Effector memory CD8-positive, alpha-beta T cell (primary cell): Measurements from ENCODE around the gene GATAD2A.

Experiments used
- ATAC-seq: fragments of 150-1000 bp; cut with Tn5 transposase; replicated peaks from 2 replicates; pipeline ENCODE4 v1.10.0; 2021; ENCODE audit warnings: mild to moderate bottlenecking, moderate library complexity
- DNase-seq, 3 experiments: peaks; one replicate each; pipeline ENCODE4 v3.0.0; 2021
- H3K27ac Mint-ChIP-seq, 2 donors: one replicate each; pipeline ENCODE4 v1.8.0; 2022; ENCODE audit warnings: mild to moderate bottlenecking in 2 of 2, mixed read lengths in 2 of 2, moderate library complexity in 2 of 2
- H3K27me3 Mint-ChIP-seq, 2 donors: one replicate each; pipeline ENCODE4 v1.8.0; 2022; ENCODE audit warnings: mixed read lengths in 2 of 2
- H3K36me3 Mint-ChIP-seq: one replicate; pipeline ENCODE4 v1.8.0; 2022; ENCODE audit warnings: mild to moderate bottlenecking, moderate library complexity, mixed read lengths; ENCODE audit not compliant: insufficient read depth
- H3K4me1 Mint-ChIP-seq, 2 donors: one replicate each; pipeline ENCODE4 v1.8.0; 2022; ENCODE audit warnings: low read depth in 2 of 2, mixed read lengths in 2 of 2
- H3K4me3 Mint-ChIP-seq, 2 donors: one replicate each; pipeline ENCODE4 v1.8.0; 2022; ENCODE audit warnings: mild to moderate bottlenecking in 2 of 2, mixed read lengths in 2 of 2, moderate library complexity in 2 of 2
- H3K9me3 Mint-ChIP-seq, 2 donors: one replicate each; pipeline ENCODE4 v1.8.0; 2022; ENCODE audit warnings: mixed read lengths in 2 of 2

The GATAD2A gene

DNA sequence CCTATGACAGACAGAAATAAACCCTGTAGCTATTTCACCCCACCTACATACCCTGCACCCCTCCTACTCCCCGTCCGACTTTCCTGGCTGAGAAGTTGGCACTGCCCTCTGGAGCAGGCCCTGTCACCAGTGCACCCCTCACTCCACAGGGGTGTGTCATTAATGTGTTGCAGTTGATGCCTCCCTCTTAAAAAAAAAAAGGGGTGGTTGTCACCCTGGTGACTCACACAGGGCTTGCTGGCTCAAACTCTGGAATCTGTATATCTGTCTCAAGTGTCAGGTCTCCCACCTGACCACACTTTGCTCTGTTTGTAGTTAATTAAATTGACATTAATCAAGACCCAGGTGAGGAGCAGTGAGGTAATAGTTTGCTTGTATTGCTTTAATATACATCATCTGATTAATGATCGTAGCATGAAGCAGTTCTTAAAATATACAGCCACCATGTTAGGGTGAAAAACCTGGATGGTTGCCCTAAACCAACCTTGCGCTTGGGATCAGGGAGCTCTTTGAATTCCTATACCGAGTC lies 2.0 kb upstream of the GATAD2A start:
- peaks cover 10% of the 10 kb centered on the region for H3K36me3 Mint-ChIP-seq
- H3K4me1 Mint-ChIP-seq = peaks cover 38 to 55% of the 10 kb centered on the region in 2 donors
- ATAC-seq (no peak), DNase-seq (no peak)
- no peaks in the 10 kb centered on the region for H3K27me3 Mint-ChIP-seq
- H3K4me3 Mint-ChIP-seq = peak overlapping the region; percentile 97 to 98
- H3K27ac Mint-ChIP-seq = peak overlapping the region; percentile 8 to 45
- H3K9me3 Mint-ChIP-seq = no peaks in the 10 kb centered on the region

DNA sequence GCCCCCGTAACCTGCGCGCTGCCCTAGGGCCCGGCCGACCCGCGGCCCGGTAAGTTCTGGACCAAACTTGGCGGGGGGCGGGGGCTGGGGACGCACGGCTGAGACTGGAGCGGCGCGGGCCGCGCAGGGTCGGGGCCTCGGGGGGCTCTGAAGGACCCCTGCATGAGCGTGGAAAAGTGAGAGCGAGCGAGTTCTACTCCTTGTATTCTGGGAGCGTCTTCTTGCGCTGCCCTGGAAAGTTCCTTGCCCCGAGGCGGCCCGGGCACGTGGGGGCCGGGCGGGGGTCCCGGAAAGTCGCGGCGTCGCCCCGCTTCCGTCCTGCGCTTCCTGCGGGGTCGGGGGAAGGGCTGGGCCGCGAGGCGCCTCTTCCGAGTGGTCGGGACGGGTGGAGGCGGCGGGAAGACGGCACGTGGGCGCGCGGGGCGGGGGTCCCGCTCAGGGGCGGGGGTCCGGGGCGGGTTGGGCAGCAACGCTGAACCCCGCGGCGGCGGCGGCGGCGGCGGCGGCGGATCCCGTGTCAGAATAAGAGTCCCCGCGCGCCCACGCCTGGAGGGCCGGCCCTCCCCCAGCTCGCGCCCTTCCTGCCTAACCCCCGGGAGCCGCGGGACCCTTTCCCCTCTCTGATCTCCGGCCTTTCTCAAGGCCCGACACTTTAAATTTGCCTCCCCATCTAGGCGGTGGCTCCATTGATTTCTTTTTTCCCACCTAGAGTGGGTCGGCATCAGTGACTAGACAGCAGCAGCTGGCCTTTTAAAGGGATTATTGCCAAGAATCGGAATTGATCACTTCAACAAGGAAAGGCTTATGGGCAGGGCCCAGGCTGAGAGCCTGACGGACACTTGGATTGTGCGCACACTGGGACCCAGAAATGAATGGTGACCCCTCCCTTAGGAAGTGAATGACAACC lies 749 bp downstream of the GATAD2A start:
- no peaks in the 10 kb centered on the region for H3K27me3 Mint-ChIP-seq
- peaks cover 61 to 72% of the 10 kb centered on the region in 2 donors for H3K4me1 Mint-ChIP-seq
- peak overlapping the region; percentile 97 to 98 for H3K4me3 Mint-ChIP-seq
- peak in 2 of 3 experiments; percentile 25 to 30 for DNase-seq
- peak; percentile 3 for ATAC-seq
- H3K36me3 Mint-ChIP-seq = peaks cover 13% of the 10 kb centered on the region
- H3K9me3 Mint-ChIP-seq = no peaks in the 10 kb centered on the region
- peak overlapping the region; percentile 89 to 97 for H3K27ac Mint-ChIP-seq

DNA sequence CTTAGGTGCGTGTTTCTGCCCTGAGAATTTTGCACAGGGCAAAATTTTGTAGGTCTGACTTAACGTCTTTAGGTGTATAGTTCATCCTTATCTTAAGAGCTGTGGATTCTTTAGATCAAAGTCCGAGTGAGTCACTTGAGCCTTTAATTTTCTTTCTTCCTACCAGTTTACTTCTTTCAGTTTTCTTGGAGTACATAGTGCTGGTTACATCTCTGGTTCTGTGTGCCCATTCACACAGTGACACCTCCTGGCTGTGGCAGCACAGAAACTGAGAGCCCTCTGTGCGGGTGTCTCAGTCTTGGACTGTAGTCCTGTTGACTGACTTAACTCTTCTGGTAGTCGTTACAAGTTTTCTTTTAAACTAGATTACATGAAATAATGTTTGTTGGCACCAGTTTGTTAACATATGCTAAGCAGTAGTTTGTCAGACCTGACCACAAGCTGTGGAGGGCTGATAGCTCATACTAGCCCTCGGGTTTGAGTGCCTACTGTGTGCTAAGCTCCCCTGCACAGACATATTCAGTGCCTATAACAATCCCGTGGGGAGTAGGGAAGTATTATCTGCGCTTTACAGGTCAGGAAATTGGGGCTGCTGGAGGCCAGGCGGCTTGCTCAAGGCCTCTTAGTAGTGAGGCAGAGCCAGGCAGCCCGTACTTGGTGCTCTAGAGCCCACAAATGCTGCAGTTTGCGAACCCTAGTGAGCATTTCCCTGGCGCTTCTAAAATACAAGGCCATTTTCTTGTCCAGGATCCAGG lies 1.6 kb downstream of the GATAD2A start:
- peak; percentile 32 for ATAC-seq
- Mint-ChIP-seq H3K27me3 (no peaks in the 10 kb centered on the region), H3K9me3 (no peaks in the 10 kb centered on the region), H3K4me3 (peak overlapping the region; percentile 97 to 98), H3K36me3 (peaks cover 13% of the 10 kb centered on the region), H3K27ac (peak overlapping the region; percentile 89 to 97), H3K4me1 (peaks cover 63 to 68% of the 10 kb centered on the region in 2 donors)
- peak; percentile 25 to 36 (median 30) for DNase-seq

DNA sequence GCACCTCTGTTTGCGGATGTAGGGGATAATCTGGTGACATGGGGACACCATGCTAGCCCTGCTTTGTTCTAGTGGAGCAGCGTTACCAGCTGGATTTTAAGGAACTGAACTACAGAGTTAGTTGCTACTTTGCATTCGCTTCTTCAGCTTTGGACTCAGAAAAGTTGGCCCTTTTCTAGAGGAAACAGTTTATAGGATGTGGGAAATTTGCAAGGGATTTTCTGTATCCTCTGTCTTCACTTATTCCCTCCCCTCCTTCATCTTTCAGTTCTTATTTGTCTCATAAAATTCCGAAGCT lies 2.1 kb downstream of the GATAD2A start:
- Mint-ChIP-seq H3K36me3 (peaks cover 14% of the 10 kb centered on the region), H3K4me3 (peak overlapping the region; percentile 97 to 98), H3K27me3 (no peaks in the 10 kb centered on the region), H3K27ac (peak overlapping the region in 1 of 2 donors; percentile 57), H3K9me3 (no peaks in the 10 kb centered on the region), H3K4me1 (peaks cover 63 to 68% of the 10 kb centered on the region in 2 donors)
- DNase-seq (no peak), ATAC-seq (no peak)

DNA sequence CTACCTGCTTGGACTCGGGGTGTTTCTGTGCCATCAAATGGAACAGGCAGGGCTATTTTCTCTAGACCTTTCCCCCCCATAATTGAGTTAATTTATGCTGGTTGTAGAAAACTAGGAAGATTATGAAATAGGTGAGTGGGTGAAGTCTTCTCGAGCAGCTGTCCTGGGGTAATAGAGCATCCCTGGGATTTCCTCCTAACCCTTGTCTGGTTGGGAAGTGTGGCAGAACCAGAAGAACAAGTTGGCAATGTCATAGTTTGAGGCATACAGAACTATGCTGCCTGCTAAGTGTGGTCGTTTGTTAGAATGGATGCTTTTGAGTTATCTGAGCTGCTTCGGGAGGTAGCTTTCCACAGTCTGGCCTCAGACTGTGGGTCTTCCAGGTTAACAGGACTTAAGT lies 3.7 kb downstream of the GATAD2A start:
- peaks cover 68 to 69% of the 10 kb centered on the region in 2 donors for H3K4me1 Mint-ChIP-seq
- H3K27ac Mint-ChIP-seq = peak overlapping the region; percentile 74 to 86
- peak overlapping the region; percentile 42 to 97 for H3K4me3 Mint-ChIP-seq
- DNase-seq = no peak
- H3K9me3 Mint-ChIP-seq = no peaks in the 10 kb centered on the region
- no peak for ATAC-seq
- H3K27me3 Mint-ChIP-seq = no peaks in the 10 kb centered on the region
- peaks cover 24% of the 10 kb centered on the region for H3K36me3 Mint-ChIP-seq

DNA sequence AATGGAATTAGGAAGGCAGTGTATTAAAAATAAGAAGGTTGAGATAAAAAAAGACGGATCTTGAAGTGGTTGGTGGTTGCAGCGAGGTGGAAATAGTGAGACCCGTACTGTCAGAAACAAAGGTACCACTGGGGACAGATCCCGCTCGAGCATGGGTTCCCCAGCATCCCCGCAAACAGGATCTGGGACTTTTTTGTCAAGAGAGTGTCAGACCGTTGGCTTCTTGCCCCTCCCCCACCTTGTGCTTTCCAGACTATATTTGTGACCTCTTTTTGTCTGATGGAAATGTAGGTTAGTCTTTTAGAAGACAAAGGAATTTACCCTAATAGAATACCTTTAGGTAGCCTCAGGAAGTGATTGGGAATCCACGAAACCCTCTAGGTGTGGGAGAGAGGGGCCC lies 4.2 kb downstream of the GATAD2A start:
- H3K4me3 Mint-ChIP-seq = peak overlapping the region; percentile 42 to 97
- DNase-seq (peak in 2 of 3 experiments; percentile 27 to 45), ATAC-seq (peak; percentile 3)
- H3K36me3 Mint-ChIP-seq = peaks cover 24% of the 10 kb centered on the region
- H3K4me1 Mint-ChIP-seq = peaks cover 68 to 72% of the 10 kb centered on the region in 2 donors
- H3K9me3 Mint-ChIP-seq = no peaks in the 10 kb centered on the region
- H3K27ac Mint-ChIP-seq = peak overlapping the region; percentile 74 to 86
- no peaks in the 10 kb centered on the region for H3K27me3 Mint-ChIP-seq

DNA sequence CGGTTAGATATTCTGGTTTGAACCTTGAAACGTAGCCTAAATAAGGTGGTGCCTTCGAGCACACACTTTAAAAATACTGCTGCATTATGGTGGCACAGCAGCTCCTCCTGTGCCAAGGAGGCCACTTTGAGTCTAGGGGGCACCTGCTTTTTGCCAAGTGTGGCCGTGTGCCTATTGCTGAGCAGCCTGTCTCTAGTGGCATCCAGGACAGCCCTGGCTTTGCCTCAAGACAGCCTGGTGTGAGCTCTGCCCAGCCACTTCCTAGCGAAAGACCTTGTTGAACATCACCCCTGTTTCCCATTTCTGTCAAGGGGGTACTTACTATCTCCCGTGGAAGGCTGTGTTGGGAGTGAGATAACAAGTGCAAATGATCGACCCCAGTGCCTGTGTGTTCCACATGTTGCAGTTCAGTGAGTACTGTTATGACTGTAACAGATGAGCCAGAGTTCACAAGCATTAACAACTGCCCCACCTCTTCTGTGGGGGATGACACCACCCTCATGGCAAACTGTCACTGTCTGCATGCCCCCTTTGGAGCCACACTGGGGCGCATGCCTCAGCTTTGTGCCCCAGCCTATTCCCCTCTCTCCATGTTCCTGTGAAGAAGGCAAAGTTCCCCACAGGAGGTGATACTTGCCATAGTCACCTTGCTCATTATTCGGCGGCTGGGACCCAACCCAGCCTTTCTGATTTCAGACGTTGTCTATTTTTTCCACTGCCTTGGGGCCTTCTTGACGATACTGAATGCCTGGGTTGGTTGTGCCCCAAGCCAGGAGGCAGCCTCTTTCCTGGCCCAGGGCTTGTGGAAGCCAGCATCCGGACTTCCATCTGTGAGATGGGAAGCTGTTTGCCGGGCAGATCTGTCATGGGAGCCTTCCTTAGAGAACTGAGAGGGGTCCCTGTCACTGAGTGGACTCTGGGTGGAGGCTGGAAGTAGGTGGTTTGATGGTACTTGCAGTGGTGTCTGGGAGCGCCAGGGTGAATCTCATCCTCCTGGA lies 5.4 kb downstream of the GATAD2A start:
- peak; percentile 63 for ATAC-seq
- Mint-ChIP-seq H3K4me1 (peaks cover 63 to 70% of the 10 kb centered on the region in 2 donors), H3K36me3 (peaks cover 24% of the 10 kb centered on the region), H3K27ac (peak overlapping the region; percentile 74 to 86), H3K27me3 (no peaks in the 10 kb centered on the region), H3K9me3 (no peaks in the 10 kb centered on the region), H3K4me3 (peak overlapping the region; percentile 42 to 97)
- DNase-seq = peak in 2 of 3 experiments; percentile 23 to 43

DNA sequence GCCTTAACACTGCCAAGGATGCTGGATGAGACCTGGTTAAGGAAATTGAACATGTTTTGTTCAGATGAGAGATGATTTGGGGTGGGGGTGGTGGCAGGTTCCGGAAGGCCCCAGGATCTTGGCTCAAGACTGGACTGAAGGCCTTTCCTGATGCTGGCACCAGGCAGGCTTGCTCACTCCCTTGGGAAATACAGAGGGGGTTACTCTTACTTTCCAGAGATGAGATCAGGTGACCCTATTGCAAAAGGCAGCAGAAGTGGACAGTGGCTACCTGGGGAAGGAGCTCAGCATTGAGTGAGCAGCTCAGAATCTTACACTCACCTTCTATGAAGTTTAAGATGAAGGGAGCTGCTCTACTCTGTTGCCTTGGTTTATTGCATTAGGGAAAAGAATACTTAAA lies 10.8 kb downstream of the GATAD2A start:
- Mint-ChIP-seq H3K27me3 (no peaks in the 10 kb centered on the region), H3K27ac (peak overlapping the region; percentile 57 to 77), H3K36me3 (peaks cover 43% of the 10 kb centered on the region), H3K4me3 (peak overlapping the region in 1 of 2 donors; percentile 18), H3K4me1 (peaks cover 55 to 60% of the 10 kb centered on the region in 2 donors), H3K9me3 (peaks cover 0 to 2% of the 10 kb centered on the region in 2 donors)
- ATAC-seq = no peak
- DNase-seq = no peak

DNA sequence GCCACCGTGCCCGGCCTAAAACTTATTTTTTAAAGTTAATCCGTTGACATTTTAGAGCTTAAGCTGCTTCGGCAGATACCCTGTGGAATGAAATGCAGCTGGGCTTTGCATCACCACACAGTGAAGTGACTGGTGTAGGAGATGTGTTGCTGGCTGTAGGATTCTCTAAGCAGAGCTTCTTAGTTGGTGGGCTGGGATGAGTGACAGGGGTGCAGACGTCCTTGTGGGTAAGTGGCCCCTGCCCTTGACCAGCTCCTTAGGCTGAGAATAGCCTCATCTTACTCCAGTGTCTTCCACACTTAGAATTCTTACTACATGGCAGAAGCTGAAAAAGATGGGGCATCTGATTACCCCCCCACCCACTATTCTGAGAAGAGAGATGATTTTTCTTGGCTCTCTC lies 11.6 kb downstream of the GATAD2A start:
- H3K27ac Mint-ChIP-seq = peak overlapping the region in 1 of 2 donors; percentile 92
- peaks cover 57 to 65% of the 10 kb centered on the region in 2 donors for H3K4me1 Mint-ChIP-seq
- DNase-seq = no peak
- peaks cover 0 to 2% of the 10 kb centered on the region in 2 donors for H3K9me3 Mint-ChIP-seq
- no peak for ATAC-seq
- H3K36me3 Mint-ChIP-seq = peaks cover 48% of the 10 kb centered on the region
- H3K27me3 Mint-ChIP-seq = no peaks in the 10 kb centered on the region
- H3K4me3 Mint-ChIP-seq = no peak overlapping the region

DNA sequence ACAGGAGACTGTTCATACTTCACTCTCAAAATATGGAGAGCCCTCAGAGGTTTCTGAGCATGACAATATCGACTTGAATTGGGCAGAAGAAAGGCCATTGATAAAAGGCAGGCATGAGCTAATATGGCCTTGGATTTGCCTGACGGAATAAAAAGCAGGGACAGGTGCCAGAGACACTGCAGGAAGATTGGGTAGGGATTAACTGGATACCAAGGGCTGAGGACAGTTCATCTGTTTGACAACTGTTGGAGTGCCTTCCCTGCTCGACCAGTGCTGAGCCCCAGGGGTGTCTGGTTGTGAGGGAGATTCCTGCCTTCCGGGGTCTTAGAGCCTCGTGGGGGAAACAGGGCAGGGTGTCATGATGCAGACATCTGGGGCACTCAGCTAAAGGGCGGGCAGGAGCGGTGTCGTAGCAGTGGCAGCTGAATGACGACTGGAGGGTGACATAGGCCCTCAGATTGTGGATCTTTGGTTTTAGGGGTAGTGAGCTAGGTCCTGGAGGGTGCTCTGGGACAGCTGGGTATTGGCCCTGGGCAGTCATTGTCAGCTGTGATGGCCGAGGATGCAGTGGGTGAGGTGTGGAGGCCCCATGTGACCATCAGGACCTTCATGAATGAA lies 12.3 kb downstream of the GATAD2A start:
- peak overlapping the region; percentile 52 to 92 for H3K27ac Mint-ChIP-seq
- H3K36me3 Mint-ChIP-seq = peaks cover 48% of the 10 kb centered on the region
- H3K4me1 Mint-ChIP-seq = peaks cover 64 to 72% of the 10 kb centered on the region in 2 donors
- H3K27me3 Mint-ChIP-seq = no peaks in the 10 kb centered on the region
- H3K9me3 Mint-ChIP-seq = peaks cover 0 to 2% of the 10 kb centered on the region in 2 donors
- H3K4me3 Mint-ChIP-seq = peak overlapping the region; percentile 43 to 63
- no peak for DNase-seq
- ATAC-seq = no peak

DNA sequence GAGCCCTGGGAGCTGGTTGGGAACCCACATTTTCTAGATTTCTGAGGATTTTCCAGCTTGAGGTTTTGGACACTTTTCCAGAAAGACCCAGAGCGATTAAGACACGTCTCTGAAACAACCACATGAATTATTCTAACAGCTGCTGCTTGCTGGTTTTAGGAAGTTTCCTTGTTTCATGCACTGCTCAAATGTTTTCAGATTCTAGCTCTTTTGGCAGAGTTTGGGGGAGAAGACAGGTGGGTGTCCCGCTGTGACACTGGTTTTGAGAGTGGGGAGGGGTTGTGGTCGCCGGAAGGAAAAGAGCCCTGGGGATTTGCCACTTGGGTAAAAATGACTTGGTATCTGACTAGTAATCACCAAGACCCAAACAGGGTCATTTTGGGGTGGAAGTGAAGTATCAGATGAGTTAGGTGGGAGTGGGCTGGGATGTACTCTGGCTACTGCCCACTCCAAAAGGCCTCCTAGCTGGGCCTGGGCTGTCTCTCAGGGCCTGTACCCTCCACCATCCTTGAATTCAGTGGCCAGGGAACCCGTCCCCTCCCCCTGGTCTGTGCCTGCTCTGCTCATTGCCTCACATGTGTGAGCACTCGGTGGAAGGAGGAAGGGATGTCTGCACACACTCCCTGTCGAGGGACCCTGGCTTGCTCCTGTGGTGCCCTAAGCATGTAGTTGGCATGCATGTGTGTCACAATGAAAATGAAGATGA lies 13.2 kb downstream of the GATAD2A start:
- Mint-ChIP-seq H3K4me1 (peaks cover 61 to 72% of the 10 kb centered on the region in 2 donors), H3K9me3 (peaks cover 0 to 2% of the 10 kb centered on the region in 2 donors), H3K4me3 (peak overlapping the region; percentile 43 to 63), H3K27ac (peak overlapping the region; percentile 52 to 92), H3K36me3 (peaks cover 47% of the 10 kb centered on the region), H3K27me3 (no peaks in the 10 kb centered on the region)
- DNase-seq (no peak), ATAC-seq (no peak)
